Measurements from ENCODE around the gene RS1. TPM values are rescaled to one million over a fixed set of nuclear protein-coding genes. Genes with fewer than 3 reads are reported as not detected.

The RS1 gene
- total RNA-seq, 4 donors from 2014 or later = not detected

GRCh38 chrX:18624599-18624998 is 47.3 kb downstream of the RS1 start:
- Histone ChIP-seq H3K27me3 (no peaks in the 10 kb centered on the region), H3K27ac (no peak overlapping the region), H3K4me3 (no peak overlapping the region), H3K4me1 (no peaks in the 10 kb centered on the region), H3K36me3 (peaks cover 0 to 40% of the 10 kb centered on the region in 2 donors), H3K9me3 (no peaks in the 10 kb centered on the region)
- TF ChIP-seq, protein P1, sequence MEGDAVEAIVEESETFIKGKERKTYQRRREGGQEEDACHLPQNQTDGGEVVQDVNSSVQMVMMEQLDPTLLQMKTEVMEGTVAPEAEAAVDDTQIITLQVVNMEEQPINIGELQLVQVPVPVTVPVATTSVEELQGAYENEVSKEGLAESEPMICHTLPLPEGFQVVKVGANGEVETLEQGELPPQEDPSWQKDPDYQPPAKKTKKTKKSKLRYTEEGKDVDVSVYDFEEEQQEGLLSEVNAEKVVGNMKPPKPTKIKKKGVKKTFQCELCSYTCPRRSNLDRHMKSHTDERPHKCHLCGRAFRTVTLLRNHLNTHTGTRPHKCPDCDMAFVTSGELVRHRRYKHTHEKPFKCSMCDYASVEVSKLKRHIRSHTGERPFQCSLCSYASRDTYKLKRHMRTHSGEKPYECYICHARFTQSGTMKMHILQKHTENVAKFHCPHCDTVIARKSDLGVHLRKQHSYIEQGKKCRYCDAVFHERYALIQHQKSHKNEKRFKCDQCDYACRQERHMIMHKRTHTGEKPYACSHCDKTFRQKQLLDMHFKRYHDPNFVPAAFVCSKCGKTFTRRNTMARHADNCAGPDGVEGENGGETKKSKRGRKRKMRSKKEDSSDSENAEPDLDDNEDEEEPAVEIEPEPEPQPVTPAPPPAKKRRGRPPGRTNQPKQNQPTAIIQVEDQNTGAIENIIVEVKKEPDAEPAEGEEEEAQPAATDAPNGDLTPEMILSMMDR (IDR thresholded peaks at IDR 0.05) = no peak
- TF ChIP-seq EP300 (IDR thresholded peaks at IDR 0.05) = no peak
- TF ChIP-seq POLR2A (IDR thresholded peaks at IDR 0.05) = no peak
- WGBS, 2 donors (ENCODE audit: low coverage in 1 of 2) = 100% methylated on average over 2 of the region's 2 CpGs; no CpG with 5 or more reads in 1 of the 2 donors
- ATAC-seq = no peak

- no peaks in the 10 kb centered on the region for H3K9me3 ChIP-seq
- H3K4me3 ChIP-seq = no peak overlapping the region
- H3K27me3 ChIP-seq = no peaks in the 10 kb centered on the region
- no peak for ATAC-seq
- H3K27ac ChIP-seq = no peak overlapping the region
- 74 to 76% methylated on average over 4 of the region's 8 CpGs for WGBS, 2 donors (ENCODE audit: low coverage in 1 of 2)
- no peak for TF ChIP-seq EP300 (IDR thresholded peaks at IDR 0.05)
- TF ChIP-seq POLR2AphosphoS5 (IDR thresholded peaks at IDR 0.05) = no peak
- no peak for TF ChIP-seq POLR2A (IDR thresholded peaks at IDR 0.05)
- no peaks in the 10 kb centered on the region for H3K4me1 ChIP-seq
- H3K36me3 ChIP-seq = peaks cover 0 to 10% of the 10 kb centered on the region in 2 donors
These were observed 51.6 kb downstream of the RS1 start for GRCh38 chrX:18620349-18620748.

DNA sequence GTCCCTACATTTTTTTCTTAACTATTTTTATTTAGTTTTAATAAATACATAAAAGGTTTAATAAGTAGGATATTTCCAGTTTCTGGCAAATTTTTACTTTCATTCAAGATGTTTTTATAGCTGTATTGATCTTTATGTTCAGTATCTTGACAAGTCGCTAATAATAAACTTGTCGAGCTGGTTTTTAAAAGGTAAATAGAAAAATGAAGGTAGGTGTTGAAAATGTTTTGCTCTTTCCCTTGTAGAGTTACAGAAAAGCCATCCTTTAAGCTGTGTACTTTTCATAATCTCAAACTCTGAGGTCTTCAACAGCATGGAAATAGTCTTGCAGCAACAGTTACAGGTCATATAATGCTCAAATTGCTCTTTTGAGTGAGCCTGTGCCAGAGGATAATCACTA is 52.6 kb downstream of the RS1 start:
- no peak for ATAC-seq
- TF ChIP-seq, protein P1 (IDR thresholded peaks at IDR 0.05) = no peak
- TF ChIP-seq EP300 (IDR thresholded peaks at IDR 0.05) (no peak), POLR2A (IDR thresholded peaks at IDR 0.05) (no peak), POLR2AphosphoS5 (IDR thresholded peaks at IDR 0.05) (no peak)
- H3K27me3 ChIP-seq = no peaks in the 10 kb centered on the region
- no peak overlapping the region for H3K4me3 ChIP-seq
- 83 to 92% methylated on average over 2 of the region's 2 CpGs for WGBS, 2 donors (ENCODE audit: low coverage in 1 of 2)
- H3K27ac ChIP-seq = no peak overlapping the region
- H3K36me3 ChIP-seq = peaks cover 0 to 4% of the 10 kb centered on the region in 2 donors
- H3K9me3 ChIP-seq = no peaks in the 10 kb centered on the region
- H3K4me1 ChIP-seq = no peaks in the 10 kb centered on the region

GRCh38 chrX:18617407-18617750 is 54.5 kb downstream of the RS1 start:
- H3K27ac ChIP-seq = no peak overlapping the region
- H3K4me1 ChIP-seq = no peaks in the 10 kb centered on the region
- ATAC-seq = no peak
- H3K9me3 ChIP-seq = no peaks in the 10 kb centered on the region
- H3K27me3 ChIP-seq = no peaks in the 10 kb centered on the region
- peaks cover 0 to 7% of the 10 kb centered on the region in 2 donors for H3K36me3 ChIP-seq
- WGBS, 2 donors (ENCODE audit: low coverage in 1 of 2) = 78 to 90% methylated on average over 4 of the region's 5 CpGs
- no peak overlapping the region for H3K4me3 ChIP-seq
- TF ChIP-seq EP300 (IDR thresholded peaks at IDR 0.05) = no peak
- no peak for TF ChIP-seq POLR2A (IDR thresholded peaks at IDR 0.05)
- no peak for TF ChIP-seq POLR2AphosphoS5 (IDR thresholded peaks at IDR 0.05)
- TF ChIP-seq, protein P1 (IDR thresholded peaks at IDR 0.05) = no peak

- Histone ChIP-seq H3K4me1 (no peaks in the 10 kb centered on the region), H3K27me3 (no peaks in the 10 kb centered on the region), H3K36me3 (peaks cover 0 to 7% of the 10 kb centered on the region in 2 donors), H3K27ac (no peak overlapping the region), H3K9me3 (no peaks in the 10 kb centered on the region), H3K4me3 (no peak overlapping the region)
- no peak for ATAC-seq
- TF ChIP-seq POLR2AphosphoS5 (IDR thresholded peaks at IDR 0.05) = no peak
- TF ChIP-seq POLR2A (IDR thresholded peaks at IDR 0.05) = no peak
- TF ChIP-seq, protein P1 (IDR thresholded peaks at IDR 0.05) = no peak
- no peak for TF ChIP-seq EP300 (IDR thresholded peaks at IDR 0.05)
- WGBS, 2 donors (ENCODE audit: low coverage in 1 of 2) = 77 to 82% methylated on average over 6 of the region's 8 CpGs
These were observed 55.1 kb downstream of the RS1 start for GRCh38 chrX:18616688-18617406.

Measured in gastroesophageal sphincter (tissue), 4 donors.